Skeletal muscle satellite cell (primary cell): ENCODE measurements around the gene FMO5. TPM values are rescaled to one million over a fixed set of nuclear protein-coding genes. Genes with fewer than 3 reads are reported as not detected.

Experiments
- H3K27me3 ChIP-seq: 2 replicates; pipeline ENCODE4 v1.7.0; 2013; ENCODE audit warnings: low read length; ENCODE audit not compliant: control insufficient read depth, insufficient read depth
- H3K36me3 ChIP-seq: 2 replicates; pipeline ENCODE4 v1.7.0; 2013; ENCODE audit warnings: mild to moderate bottlenecking, control low read depth, low read length; ENCODE audit not compliant: insufficient read depth
- H3K4me1 ChIP-seq: 2 replicates; pipeline ENCODE4 v1.7.0; 2013; ENCODE audit warnings: low read length; ENCODE audit not compliant: control insufficient read depth, insufficient read depth
- H3K4me2 ChIP-seq: 2 replicates; pipeline ENCODE4 v1.7.0; 2013; ENCODE audit warnings: mild to moderate bottlenecking, low read length
- H3K4me3 ChIP-seq: 2 replicates; pipeline ENCODE4 v1.7.0; 2013; ENCODE audit warnings: low read length
- H3K9ac ChIP-seq: 2 replicates; pipeline ENCODE4 v1.7.0; 2013; ENCODE audit warnings: mild to moderate bottlenecking, low read depth, low read length, moderate library complexity
- H3K9me3 ChIP-seq: replicated peaks from 2 replicates; pipeline ENCODE4 v1.7.0; 2013; ENCODE audit warnings: mild to moderate bottlenecking, control low read depth, low read length
- total RNA-seq: library from RNA; depleted of rRNA; stranded (reverse); fragments of >200 nt; gene quantifications from 2 replicates; pipeline ENCODE4 v1.2.3, GENCODE V29; 2012; rRNA removed

The FMO5 gene
- total RNA-seq, result 0.25 and 0.66 TPM in 2 replicates

DNA sequence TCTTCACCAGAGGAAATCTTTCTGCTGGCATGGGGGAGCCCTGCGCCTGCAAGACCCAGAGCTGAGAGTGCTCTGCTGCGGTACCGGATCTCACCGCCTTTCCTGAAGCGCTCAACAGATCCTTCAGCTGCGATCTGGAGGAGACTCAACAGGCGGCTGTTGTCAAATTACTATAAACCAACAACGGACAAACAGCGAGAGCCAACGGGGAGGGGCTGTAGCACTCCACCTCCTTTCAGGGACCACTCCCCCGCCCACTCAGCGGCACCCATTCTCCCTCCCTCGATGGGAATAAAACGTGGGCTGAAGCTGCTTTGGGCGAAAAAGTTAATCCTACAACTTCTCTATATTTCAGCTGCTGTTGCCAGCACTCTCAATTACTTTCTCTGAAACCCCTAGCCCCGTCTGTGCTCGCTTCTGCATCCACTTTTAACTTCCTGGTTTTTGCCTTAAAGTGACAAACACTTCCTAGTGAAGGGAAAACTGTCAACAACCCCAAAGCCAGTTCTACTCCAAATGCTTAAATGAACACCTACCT, at the start of gene FMO5:
Gene FMO5 (minus strand): TSS at position 147 of the 538 bp plus-strand sequence. CDS start 310 bp downstream, outside the sequence.
- H3K9me3 ChIP-seq, result no peaks in the 10 kb centered on the region
- no peaks in the 10 kb centered on the region for H3K27me3 ChIP-seq
- no peaks in the 10 kb centered on the region for H3K36me3 ChIP-seq
- no peaks in the 10 kb centered on the region for H3K4me1 ChIP-seq
- peak within 1 kb of the TSS; percentile 80 for H3K4me3 ChIP-seq
- H3K9ac ChIP-seq, result peak within 1 kb of the TSS; percentile 76
- H3K4me2 ChIP-seq, result peak within 1 kb of the TSS; percentile 89

- Histone ChIP-seq H3K4me2 (peak overlapping the region; percentile 53), H3K4me1 (peaks cover 18% of the 10 kb centered on the region), H3K9me3 (no peaks in the 10 kb centered on the region), H3K36me3 (peaks cover 48% of the 10 kb centered on the region), H3K9ac (peak overlapping the region; percentile 38), H3K4me3 (no peak overlapping the region), H3K27me3 (no peaks in the 10 kb centered on the region)
These were observed 48.5 kb upstream of the FMO5 start for GRCh38 chr1:147273409-147274336.

GRCh38 chr1:147272042-147272441, 46.9 kb upstream of the FMO5 start:
- no peaks in the 10 kb centered on the region for H3K27me3 ChIP-seq
- no peak overlapping the region for H3K9ac ChIP-seq
- H3K9me3 ChIP-seq, result no peaks in the 10 kb centered on the region
- H3K4me3 ChIP-seq, result no peak overlapping the region
- H3K4me1 ChIP-seq, result peaks cover 18% of the 10 kb centered on the region
- peaks cover 50% of the 10 kb centered on the region for H3K36me3 ChIP-seq
- H3K4me2 ChIP-seq, result no peak overlapping the region

DNA sequence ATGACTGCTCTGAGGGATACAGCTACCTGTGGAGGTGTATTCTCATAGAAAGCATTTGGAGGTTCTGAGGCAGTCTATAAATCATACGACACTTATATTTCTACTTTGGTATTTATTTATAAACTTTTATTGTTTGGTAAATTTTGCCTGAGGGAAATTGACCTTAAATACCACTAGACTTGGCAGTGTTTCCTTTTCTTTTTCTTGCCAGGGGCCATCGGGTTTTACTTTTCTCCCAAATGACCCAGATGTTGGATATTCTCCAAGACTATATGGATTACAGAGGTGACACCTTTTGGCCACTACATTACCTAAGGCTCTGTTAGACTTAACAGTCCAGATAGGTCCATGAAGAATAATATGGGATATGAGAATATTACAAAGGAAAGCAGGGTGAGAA, 45.6 kb upstream of the FMO5 start:
- H3K4me3 ChIP-seq, result no peak overlapping the region
- no peak overlapping the region for H3K9ac ChIP-seq
- no peaks in the 10 kb centered on the region for H3K27me3 ChIP-seq
- peaks cover 42% of the 10 kb centered on the region for H3K36me3 ChIP-seq
- H3K4me1 ChIP-seq, result peaks cover 18% of the 10 kb centered on the region
- no peaks in the 10 kb centered on the region for H3K9me3 ChIP-seq
- H3K4me2 ChIP-seq, result no peak overlapping the region

DNA sequence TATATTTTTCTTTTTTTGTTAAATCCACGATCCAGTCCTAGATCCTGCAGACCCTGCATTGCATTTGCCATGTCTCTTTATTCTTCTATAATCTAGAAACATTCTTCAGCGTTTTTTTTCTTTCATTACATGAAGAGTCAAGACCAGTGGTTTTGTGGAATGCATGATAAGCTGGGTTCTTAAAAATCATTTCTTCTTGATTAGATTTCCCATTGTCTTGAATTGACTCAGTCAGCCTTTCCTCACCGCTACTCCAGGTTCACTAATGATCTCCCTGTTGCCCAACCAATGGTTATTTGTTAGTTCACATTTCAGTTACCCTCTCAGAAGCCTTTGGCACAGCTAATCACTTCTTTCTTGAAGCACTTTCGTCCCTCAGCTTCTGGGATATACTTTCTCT, 42.6 kb upstream of the FMO5 start:
- Histone ChIP-seq H3K4me3 (no peak overlapping the region), H3K36me3 (peaks cover 39% of the 10 kb centered on the region), H3K27me3 (no peaks in the 10 kb centered on the region), H3K4me1 (peaks cover 17% of the 10 kb centered on the region), H3K9me3 (no peaks in the 10 kb centered on the region), H3K9ac (no peak overlapping the region), H3K4me2 (no peak overlapping the region)

GRCh38 chr1:147266381-147266780, 41.2 kb upstream of the FMO5 start:
- no peaks in the 10 kb centered on the region for H3K9me3 ChIP-seq
- H3K27me3 ChIP-seq, result no peaks in the 10 kb centered on the region
- peaks cover 12% of the 10 kb centered on the region for H3K4me1 ChIP-seq
- peaks cover 37% of the 10 kb centered on the region for H3K36me3 ChIP-seq
- no peak overlapping the region for H3K4me3 ChIP-seq
- no peak overlapping the region for H3K4me2 ChIP-seq
- H3K9ac ChIP-seq, result no peak overlapping the region

DNA sequence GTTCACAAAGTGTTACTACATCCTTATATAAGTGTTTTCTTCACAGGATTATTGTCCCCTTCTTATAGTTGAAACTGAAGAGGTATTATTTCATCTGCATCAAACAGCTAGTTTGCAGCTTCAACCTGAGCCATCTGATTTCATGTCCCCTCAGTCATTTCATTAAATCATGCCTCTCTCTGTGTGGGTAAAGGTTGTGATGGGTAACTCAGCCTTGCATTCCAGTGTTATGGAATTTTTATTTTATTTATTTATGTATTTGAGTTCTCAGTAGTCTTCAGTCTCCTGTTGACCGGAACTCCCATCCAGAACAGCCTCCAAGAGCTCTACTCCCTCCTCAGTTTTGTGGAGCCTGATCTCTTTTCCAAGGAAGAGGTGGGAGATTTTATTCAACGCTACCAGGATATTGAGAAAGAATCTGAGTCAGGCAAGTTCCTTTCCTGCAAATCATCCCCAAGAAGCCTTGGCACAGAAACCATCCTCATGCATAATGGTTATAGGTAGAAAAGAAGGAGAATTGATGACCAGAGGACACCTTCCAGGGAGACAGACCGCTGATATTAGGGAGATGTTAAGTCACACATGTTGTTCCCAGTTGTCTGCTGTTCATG, 39.1 kb upstream of the FMO5 start:
- H3K9me3 ChIP-seq, result no peaks in the 10 kb centered on the region
- H3K4me3 ChIP-seq, result no peak overlapping the region
- H3K36me3 ChIP-seq, result peaks cover 35% of the 10 kb centered on the region
- H3K27me3 ChIP-seq, result no peaks in the 10 kb centered on the region
- no peak overlapping the region for H3K4me2 ChIP-seq
- no peak overlapping the region for H3K9ac ChIP-seq
- peaks cover 12% of the 10 kb centered on the region for H3K4me1 ChIP-seq

- H3K9me3 ChIP-seq, result no peaks in the 10 kb centered on the region
- no peak overlapping the region for H3K9ac ChIP-seq
- peaks cover 29% of the 10 kb centered on the region for H3K36me3 ChIP-seq
- no peak overlapping the region for H3K4me3 ChIP-seq
- no peaks in the 10 kb centered on the region for H3K27me3 ChIP-seq
- H3K4me1 ChIP-seq, result peaks cover 12% of the 10 kb centered on the region
- no peak overlapping the region for H3K4me2 ChIP-seq
These were observed 35.8 kb upstream of the FMO5 start for GRCh38 chr1:147260956-147261355.

DNA sequence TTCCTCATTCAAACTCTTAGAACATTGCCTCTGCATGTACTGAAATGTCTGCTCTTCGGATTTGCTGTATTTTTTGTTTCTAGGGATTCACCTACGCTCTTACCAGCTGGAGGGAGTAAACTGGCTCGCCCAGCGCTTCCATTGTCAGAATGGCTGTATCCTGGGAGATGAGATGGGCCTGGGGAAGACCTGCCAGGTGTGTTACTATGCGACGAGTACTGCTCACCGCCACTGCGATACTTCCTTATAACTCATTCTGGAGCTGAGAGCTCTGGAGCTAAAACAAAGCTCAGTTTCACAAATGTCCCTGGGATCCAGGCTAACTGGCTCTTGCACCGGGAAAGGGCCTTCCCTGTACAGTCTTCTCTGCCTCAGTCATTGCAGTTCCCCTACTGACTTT, 27.4 kb upstream of the FMO5 start:
- H3K4me2 ChIP-seq, result no peak overlapping the region
- H3K36me3 ChIP-seq, result peaks cover 13% of the 10 kb centered on the region
- H3K4me1 ChIP-seq, result no peaks in the 10 kb centered on the region
- H3K9ac ChIP-seq, result no peak overlapping the region
- no peak overlapping the region for H3K4me3 ChIP-seq
- H3K9me3 ChIP-seq, result no peaks in the 10 kb centered on the region
- H3K27me3 ChIP-seq, result no peaks in the 10 kb centered on the region

DNA sequence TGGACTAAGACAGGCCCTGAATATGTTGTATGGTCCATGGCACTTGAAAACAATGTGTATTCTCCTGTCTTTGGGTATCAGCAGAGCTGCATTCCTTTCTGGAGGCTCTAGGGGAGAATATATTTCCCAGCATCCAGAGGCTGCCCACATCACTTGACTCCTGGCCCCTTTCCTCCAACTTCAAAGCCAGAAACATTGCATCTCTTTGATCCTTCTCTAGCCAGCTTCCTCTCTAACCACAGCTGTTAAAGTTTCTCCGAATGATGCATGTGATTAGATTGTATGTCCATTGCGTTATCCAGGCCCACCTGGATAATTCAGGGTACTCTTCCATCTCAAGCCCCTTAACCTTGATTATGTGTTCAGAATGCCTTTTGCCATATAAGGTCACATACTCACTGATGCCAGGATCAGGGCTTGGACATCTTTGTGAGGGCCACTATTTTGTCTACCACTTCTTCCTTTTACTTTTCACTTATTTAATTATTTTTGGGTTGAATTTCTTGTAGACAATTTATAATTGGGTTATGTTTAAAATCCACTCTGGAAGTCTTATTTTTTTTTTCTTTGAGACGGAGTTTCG, 22.6 kb upstream of the FMO5 start:
- Histone ChIP-seq H3K9ac (no peak overlapping the region), H3K9me3 (no peaks in the 10 kb centered on the region), H3K4me2 (no peak overlapping the region), H3K36me3 (no peaks in the 10 kb centered on the region), H3K4me3 (no peak overlapping the region), H3K27me3 (no peaks in the 10 kb centered on the region), H3K4me1 (no peaks in the 10 kb centered on the region)

DNA sequence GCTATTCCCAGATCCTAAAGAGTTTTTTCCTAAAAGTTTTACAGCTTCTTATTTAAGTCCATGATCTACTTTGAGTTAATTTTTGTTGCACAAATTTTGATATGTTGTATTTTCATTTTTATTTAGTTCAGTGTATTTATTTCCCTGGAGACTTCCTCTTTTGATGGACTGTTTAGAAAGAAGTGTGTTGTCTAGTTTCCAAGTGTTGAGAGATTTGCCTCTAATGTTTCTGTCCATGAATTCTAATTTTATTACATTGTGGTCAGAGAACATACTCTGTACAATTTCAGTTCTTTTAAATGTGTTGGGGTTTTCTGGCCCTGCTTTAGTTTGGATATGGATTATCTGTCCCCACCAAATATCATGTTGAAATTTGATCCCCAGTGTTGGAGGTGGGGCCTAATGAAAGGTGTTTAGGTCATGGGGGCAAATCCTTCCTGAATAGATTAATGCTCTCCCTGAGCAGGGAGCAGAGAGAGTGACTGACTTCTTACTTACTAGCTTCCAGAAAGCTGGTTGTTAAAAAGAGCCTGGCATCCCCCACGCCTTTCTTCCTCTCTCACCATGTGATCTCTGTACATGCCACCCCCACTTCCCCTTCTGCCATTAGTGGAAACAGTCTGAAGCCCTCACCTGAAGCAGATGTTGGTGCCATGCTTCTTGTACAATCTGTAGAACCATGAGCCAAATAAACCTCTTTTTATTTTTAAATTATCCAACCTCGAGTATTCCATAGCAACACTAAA, 21.9 kb upstream of the FMO5 start:
- no peaks in the 10 kb centered on the region for H3K27me3 ChIP-seq
- H3K4me2 ChIP-seq, result no peak overlapping the region
- H3K36me3 ChIP-seq, result no peaks in the 10 kb centered on the region
- no peak overlapping the region for H3K4me3 ChIP-seq
- no peak overlapping the region for H3K9ac ChIP-seq
- H3K9me3 ChIP-seq, result no peaks in the 10 kb centered on the region
- peaks cover 2% of the 10 kb centered on the region for H3K4me1 ChIP-seq
